K562 (cell line): ENCODE results near the gene ADAMTS2. TPM values are rescaled to one million over a fixed set of nuclear protein-coding genes. Genes with fewer than 3 reads are reported as not detected.

Source experiments
- ATAC-seq: fragments of 200-7000 bp; cut with Tn5 transposase; 3 replicates; pipeline ENCODE4 v1.9.1; 2020; ENCODE audit warnings: moderate library complexity
- BruUV-seq: library from RNA; stranded (reverse); fragments of 400-500 nt; replicated peaks from 2 replicates; lab custom pipeline; 2021; lab: Mats Ljungman, UMichigan
- CTCF ChIA-PET: fragments of 300-600 bp; formaldehyde crosslinking; extraction: SDS; loops from one replicate; lab custom pipeline; 2021; ENCODE audit warnings: low intra/inter-chr PET ratio; lab: Yijun Ruan, JAX
- POLR2A ChIA-PET: fragments of 300-600, 350-650 bp; sonication (Branson Sonifier 250); formaldehyde crosslinking; extraction: SDS; loops from one replicate; lab custom pipeline; 2021; ENCODE audit warnings: antibody characterized with exemption, inconsistent platforms; lab: Yijun Ruan, JAX
- DNase-seq, 4 experiments: peaks; one replicate each; pipeline versions ENCODE4 v3.0.0 to v3.0.0-alpha.2; 2011 to 2018; ENCODE audit warnings: low spot score in 3 of 4, mixed read lengths in 3 of 4; ENCODE audit errors: extremely low read depth in 1 of 4
- FAIRE-seq: peaks from 2 replicates; lab custom pipeline; 2011; peaks lifted over from hg19 to GRCh38; lab: Jason Lieb, UNC
- H2AFZ ChIP-seq: 2 replicates; pipeline ENCODE4 v1.6.0; 2011; ENCODE audit warnings: low read depth, low read length, control low read depth, inconsistent platforms
- H3K27ac ChIP-seq: fragments of 200-600 bp; 3 replicates; pipeline ENCODE4 v1.8.0; 2011; ENCODE audit warnings: low read depth, mild to moderate bottlenecking, control low read depth, inconsistent platforms, low read length, moderate library complexity, mixed read lengths; ENCODE audit errors: extremely low read depth
- H3K27me3 ChIP-seq, 2 experiments: fragments of 300-600 bp in 1 of 2; 2 replicates in 1 of 2; 3 replicates in 1 of 2; pipeline versions ENCODE4 v1.6.0 to v1.8.0; 2011; ENCODE audit warnings: inconsistent platforms in 2 of 2, low read length in 2 of 2, mild to moderate bottlenecking in 1 of 2, mixed read lengths in 1 of 2, moderate library complexity in 1 of 2; ENCODE audit not compliant: control insufficient read depth in 2 of 2, insufficient read depth in 2 of 2
- H3K36me3 ChIP-seq: fragments of 300-600 bp; 3 replicates; pipeline ENCODE4 v1.8.0; 2011; ENCODE audit warnings: mild to moderate bottlenecking, low read length, inconsistent platforms; ENCODE audit not compliant: control insufficient read depth, insufficient read depth
- H3K4me1 ChIP-seq, 2 experiments: fragments of 200-600 bp in 1 of 2; replicated peaks in 1 of 2; 2 replicates in 1 of 2; 3 replicates in 1 of 2; pipeline versions ENCODE4 v1.5.1 to v1.8.0; 2011; ENCODE audit warnings: inconsistent platforms in 2 of 2, low read length in 2 of 2, mild to moderate bottlenecking in 1 of 2, mixed read lengths in 1 of 2, moderate library complexity in 1 of 2; ENCODE audit not compliant: control insufficient read depth in 2 of 2, insufficient read depth in 2 of 2
- H3K4me2 ChIP-seq: 2 replicates; pipeline ENCODE4 v1.6.1; 2011; ENCODE audit warnings: low read length, control low read depth, inconsistent platforms, mixed read lengths; ENCODE audit not compliant: insufficient read depth
- H3K4me3 ChIP-seq: fragments of 200-600 bp; sonication (generic), shearing (Covaris generic); 2 replicates; pipeline ENCODE4 v1.5.1; 2016; ENCODE audit warnings: control low read depth, inconsistent platforms
- H3K79me2 ChIP-seq: fragments of 200-600 bp; 3 replicates; pipeline ENCODE4 v1.8.0; 2011; ENCODE audit warnings: low read length, inconsistent platforms; ENCODE audit not compliant: control insufficient read depth, insufficient read depth
- H3K9ac ChIP-seq, 2 experiments: 2 replicates each; pipeline versions ENCODE4 v1.6.0 to v1.6.1; 2011; ENCODE audit warnings: low read depth in 2 of 2, low read length in 2 of 2, control low read depth in 1 of 2, inconsistent platforms in 1 of 2, mild to moderate bottlenecking in 1 of 2, mixed read lengths in 1 of 2; ENCODE audit not compliant: insufficient read depth in 1 of 2
- H3K9me1 ChIP-seq: one replicate; pipeline ENCODE4 v1.6.0; 2011; ENCODE audit warnings: inconsistent platforms, mild to moderate bottlenecking, low read length, moderate library complexity; ENCODE audit not compliant: control insufficient read depth, insufficient read depth
- H3K9me3 ChIP-seq: replicated peaks from 2 replicates; pipeline ENCODE4 v1.5.1; 2011; ENCODE audit warnings: low read depth, low read length, inconsistent platforms; ENCODE audit not compliant: control insufficient read depth, insufficient read depth
- H4K20me1 ChIP-seq: replicated peaks from 2 replicates; pipeline ENCODE4 v1.6.1; 2011; ENCODE audit warnings: low read length, inconsistent platforms, mixed read lengths; ENCODE audit not compliant: control insufficient read depth, insufficient read depth
- ELK3 ChIP-seq: fragments of 450-650 bp; formaldehyde crosslinking; IDR thresholded peaks from 2 replicates; pipeline ENCODE4 v1.4.0; 2020; ENCODE audit warnings: mild to moderate bottlenecking
- FOXA3 ChIP-seq, 2 experiments: fragments of 450-650 bp in 1 of 2; sonication (generic) in 1 of 2; formaldehyde crosslinking; IDR thresholded peaks in 1 of 2; conservative IDR thresholded peaks in 1 of 2; 2 replicates each; pipeline versions ENCODE4 v1.4.0 to v1.8.0; 2020 to 2022; ENCODE audit warnings: mild to moderate bottlenecking in 2 of 2, missing genetic modification reagents in 1 of 2
- MAFF ChIP-seq: IDR thresholded peaks from 2 replicates; pipeline ENCODE4 v1.6.1; 2012; ENCODE audit warnings: low read length, improper control_type of control experiment
- MECOM ChIP-seq: fragments of 250-450 bp; sonication (Bioruptor Pico); IDR thresholded peaks from 2 replicates; pipeline ENCODE4 v1.8.0; 2022; ENCODE audit warnings: inconsistent platforms
- RBM17 ChIP-seq: fragments of 200-400 bp; formaldehyde crosslinking; IDR thresholded peaks from 2 replicates; pipeline ENCODE4 v1.6.1; 2017; ENCODE audit warnings: low read depth, mild to moderate bottlenecking, low read length, borderline replicate concordance
- RBM39 ChIP-seq: fragments of 200-400 bp; formaldehyde crosslinking; optimal IDR thresholded peaks from 2 replicates; pipeline ENCODE3; 2018; ENCODE audit warnings: low read depth, low read length
- TEAD1 ChIP-seq, 2 experiments: fragments of 450-650 bp in 1 of 2; sonication (generic) in 1 of 2; formaldehyde crosslinking; IDR thresholded peaks; 2 replicates each; pipeline versions ENCODE4 v1.4.0 to v1.8.0; 2020 to 2022; ENCODE audit warnings: mild to moderate bottlenecking in 2 of 2, missing genetic modification reagents in 1 of 2
- TSHZ1 ChIP-seq: fragments of 250-450 bp; sonication (Bioruptor Pico); IDR thresholded peaks from 2 replicates; pipeline ENCODE4 v1.4.0; 2020; ENCODE audit warnings: mild to moderate bottlenecking, moderate library complexity
- ZBTB34 ChIP-seq: fragments of 250-450 bp; sonication (Bioruptor Pico); IDR thresholded peaks from 2 replicates; pipeline ENCODE4 v1.8.0; 2021; ENCODE audit warnings: mild to moderate bottlenecking, moderate library complexity
- ZC3H11A ChIP-seq: IDR thresholded peaks from 2 replicates; pipeline ENCODE4 v1.6.1; 2012; ENCODE audit warnings: low read depth, low read length, improper control_type of control experiment
- ZFP1 ChIP-seq: fragments of 450-650 bp; formaldehyde crosslinking; IDR thresholded peaks from 2 replicates; pipeline ENCODE4 v1.4.0; 2020; ENCODE audit warnings: mild to moderate bottlenecking, mixed read lengths
- WGBS: fragments of 100-300 bp; shearing (Covaris generic); methylation state at CpG from one replicate; pipeline ENCODE4 v1.1.6; 2016; ENCODE audit warnings: low coverage, mixed read lengths; ENCODE audit not compliant: insufficient coverage; ENCODE audit errors: missing lambda C conversion rate; 5-methylcytosine and 5-hydroxymethylcytosine counted together
- in situ Hi-C: fragments of 300-500 bp; cut with MboI; formaldehyde crosslinking; loops from 4 replicates; pipeline ENCODE4 v1.15.0; 2018; ENCODE audit warnings: inconsistent platforms, mixed read lengths
- intact Hi-C: fragments of 100-400 bp; cut with micrococcal nuclease; formaldehyde crosslinking; loops from 2 replicates; pipeline ENCODE4 v1.14.2; 2022
- polyA plus RNA-seq, 8 experiments: library from polyadenylated mRNA; depleted of rRNA in 4 of 8; stranded (reverse) in 5 of 8; unstranded in 3 of 8; fragments of >200 nt; fragmentation: Nextera tagmentation in 2 of 8; fragmentation: Illumina TruSeq in 1 of 8; extraction: Ambion mirVana in 2 of 8; extraction: Trizol in 1 of 8; gene quantifications; 2 replicates each; pipeline versions ENCODE4 v1.2.1 to v1.2.3, GENCODE V29; 2011 to 2014; ENCODE audit warnings: inconsistent platforms in 1 of 8, missing spikeins in 1 of 8
- total RNA-seq, 7 experiments: library from RNA; depleted of rRNA in 6 of 7; stranded (reverse); fragments of >200 nt in 6 of 7; fragmentation: Illumina TruSeq in 2 of 7; extraction: Trizol in 2 of 7; gene quantifications; 2 replicates each; pipeline versions ENCODE4 v1.2.1 to v1.2.3, GENCODE V29; 2011 to 2021; ENCODE audit warnings: low replicate concordance in 1 of 7

ADAMTS2 gene
- total and polyA plus RNA-seq, 9 of the 15 experiments (the other 6 are each of a cell fraction or from before 2014, with no cell fraction given): not detected

GRCh38 chr5:179215576-179215975 is 129.7 kb downstream of the ADAMTS2 start (continued):
- TF ChIP-seq TSHZ1 (CRISPR knock-in tag) (no peak), ELK3 (CRISPR knock-in tag) (no peak), RBM39 (no peak), RBM17 (no peak), MECOM (CRISPR knock-in tag) (no peak), ZC3H11A (no peak)

GRCh38 chr5:179214678-179215077 is 130.6 kb downstream of the ADAMTS2 start:
- no peaks in the 10 kb centered on the region for H3K9me1 ChIP-seq
- FAIRE-seq (no peak), DNase-seq (no peak), ATAC-seq (no peak)
- POLR2A ChIA-PET: no interaction called here
- H3K4me2 ChIP-seq: no peak overlapping the region
- H3K4me1 ChIP-seq: no peaks in the 10 kb centered on the region
- BruUV-seq: no TSS peak
- no peak overlapping the region for H3K27ac ChIP-seq
- H2AFZ ChIP-seq: no peak overlapping the region
- in situ Hi-C loops: no loop called here
- H3K79me2 ChIP-seq: no peaks in the 10 kb centered on the region
- H3K9me3 ChIP-seq: no peaks in the 10 kb centered on the region
- no peaks in the 10 kb centered on the region for H3K36me3 ChIP-seq
- peaks cover 0 to 25% of the 10 kb centered on the region in 2 experiments; a peak in 3 of 5 replicates for H3K27me3 ChIP-seq
- no peak overlapping the region for H3K9ac ChIP-seq
- no peaks in the 10 kb centered on the region; the same call in 1 of the 2 replicates for H4K20me1 ChIP-seq
- no peak overlapping the region for H3K4me3 ChIP-seq
- 8% methylated on average over 7 of the region's 7 CpGs for WGBS
- CTCF ChIA-PET: no interaction called here
- intact Hi-C loops: no loop called here
- TF ChIP-seq ZFP1 (CRISPR knock-in tag) (no peak), ZBTB34 (CRISPR knock-in tag) (no peak), TEAD1 (CRISPR knock-in tag; IDR thresholded peaks at IDR 0.05) (no peak), MAFF (no peak), FOXA3 (CRISPR knock-in tag; conservative IDR thresholded peaks at IDR 0.05 in 1 of 2, IDR thresholded peaks at IDR 0.05 in 1 of 2) (no peak)
